IMR-90 (cell line): ENCODE data around the gene PDGFA. TPM values are rescaled to one million over a fixed set of nuclear protein-coding genes. Genes with fewer than 3 reads are reported as not detected.

ENCODE experiments used
- ATAC-seq: fragments of 200-7000 bp; cut with Tn5 transposase; 2 replicates; pipeline ENCODE4 v1.9.1; 2020; ENCODE audit warnings: low read depth, mild to moderate bottlenecking, moderate library complexity
- BruUV-seq: library from RNA; stranded (reverse); fragments of 400-500 nt; replicated peaks from 2 replicates; lab custom pipeline; 2021; lab: Mats Ljungman, UMichigan
- CTCF ChIA-PET: fragments of 300-600 bp; formaldehyde crosslinking; extraction: SDS; loops from one replicate; lab custom pipeline; 2021; ENCODE audit warnings: antibody characterized with exemption; lab: Yijun Ruan, JAX
- POLR2A ChIA-PET: fragments of 300-600 bp; sonication (Branson Sonifier 250); formaldehyde crosslinking; loops from one replicate; lab custom pipeline; 2022; ENCODE audit warnings: antibody characterized with exemption; ENCODE audit not compliant: unreplicated experiment; lab: Charles Lee
- DNase-seq: peaks from one replicate; pipeline ENCODE4 v3.0.0; 2013
- H2AFZ ChIP-seq: replicated peaks from 2 replicates; pipeline ENCODE3; 2013; ENCODE audit warnings: low read length, mild to moderate bottlenecking; ENCODE audit not compliant: poor library complexity
- H2AK5ac ChIP-seq: 2 replicates; pipeline ENCODE4 v1.6.1; 2013; ENCODE audit warnings: low read depth, low read length, inconsistent platforms
- H2AK9ac ChIP-seq: replicated peaks from 2 replicates; pipeline ENCODE3; 2013; ENCODE audit warnings: mild to moderate bottlenecking, low read depth, low read length, moderate library complexity; ENCODE audit not compliant: poor library complexity
- H2BK120ac ChIP-seq: 2 replicates; pipeline ENCODE4 v1.6.1; 2013; ENCODE audit warnings: low read depth, low read length, inconsistent platforms
- H2BK15ac ChIP-seq: 3 replicates; pipeline ENCODE4 v1.6.1; 2013; ENCODE audit warnings: low read depth, low read length, inconsistent platforms
- H2BK20ac ChIP-seq: 2 replicates; pipeline ENCODE4 v1.6.1; 2013; ENCODE audit warnings: low read depth, mild to moderate bottlenecking, inconsistent platforms, low read length, moderate library complexity
- H2BK5ac ChIP-seq: 2 replicates; pipeline ENCODE4 v1.6.1; 2013; ENCODE audit warnings: mild to moderate bottlenecking, low read depth, low read length, inconsistent platforms; ENCODE audit not compliant: poor library complexity, severe bottlenecking
- H3K14ac ChIP-seq: replicated peaks from 2 replicates; pipeline ENCODE4 v1.6.1; 2013; ENCODE audit warnings: low read depth, low read length, inconsistent platforms
- H3K18ac ChIP-seq: 2 replicates; pipeline ENCODE4 v1.6.1; 2013; ENCODE audit warnings: low read depth, low read length, control low read depth
- H3K23ac ChIP-seq: 2 replicates; pipeline ENCODE4 v1.6.1; 2013; ENCODE audit warnings: low read depth, low read length, inconsistent platforms
- H3K27ac ChIP-seq: 2 replicates; pipeline ENCODE4 v1.5.1; 2013; ENCODE audit warnings: mild to moderate bottlenecking, control low read depth, low read length; ENCODE audit not compliant: insufficient read depth
- H3K27me3 ChIP-seq: 2 replicates; pipeline ENCODE4 v1.6.1; 2013; ENCODE audit warnings: low read length; ENCODE audit not compliant: control insufficient read depth, insufficient read depth
- H3K36me3 ChIP-seq: 2 replicates; pipeline ENCODE4 v1.6.1; 2013; ENCODE audit warnings: low read length, mixed read lengths; ENCODE audit not compliant: control insufficient read depth, insufficient read depth
- H3K4ac ChIP-seq: 2 replicates; pipeline ENCODE4 v1.6.1; 2013; ENCODE audit warnings: low read depth, low read length, inconsistent platforms
- H3K4me1 ChIP-seq: 2 replicates; pipeline ENCODE4 v1.6.1; 2013; ENCODE audit warnings: low read length, mixed read lengths; ENCODE audit not compliant: control insufficient read depth, insufficient read depth
- H3K4me2 ChIP-seq: 2 replicates; pipeline ENCODE4 v1.6.1; 2013; ENCODE audit warnings: low read depth, mild to moderate bottlenecking, control low read depth, low read length, moderate library complexity
- H3K4me3 ChIP-seq: 2 replicates; pipeline ENCODE4 v1.5.1; 2013; ENCODE audit warnings: low read depth, mild to moderate bottlenecking, control low read depth, low read length, moderate library complexity; ENCODE audit not compliant: insufficient read depth
- H3K56ac ChIP-seq: 2 replicates; pipeline ENCODE4 v1.6.1; 2013; ENCODE audit warnings: low read length, inconsistent platforms; ENCODE audit not compliant: insufficient read depth; ENCODE audit errors: extremely low read depth
- H3K79me1 ChIP-seq, 2 experiments: 2 replicates each; pipeline ENCODE4 v1.6.1; 2013; ENCODE audit warnings: low read length in 2 of 2, inconsistent platforms in 1 of 2, low read depth in 1 of 2
- H3K9ac ChIP-seq: 2 replicates; pipeline ENCODE4 v1.6.1; 2013; ENCODE audit warnings: low read depth, low read length, control low read depth
- H3K9me1 ChIP-seq: 2 replicates; pipeline ENCODE4 v1.6.1; 2013; ENCODE audit warnings: low read length, inconsistent platforms; ENCODE audit not compliant: insufficient read depth
- H3K9me3 ChIP-seq: 2 replicates; pipeline ENCODE4 v1.6.1; 2013; ENCODE audit warnings: low read length; ENCODE audit not compliant: control insufficient read depth, insufficient read depth
- H4K20me1 ChIP-seq: 2 replicates; pipeline ENCODE4 v1.6.1; 2013; ENCODE audit warnings: low read length, inconsistent platforms; ENCODE audit not compliant: insufficient read depth
- H4K5ac ChIP-seq: 2 replicates; pipeline ENCODE4 v1.6.1; 2013; ENCODE audit warnings: mild to moderate bottlenecking, low read depth, low read length, control low read depth
- H4K8ac ChIP-seq, 2 experiments: 2 replicates each; pipeline ENCODE4 v1.6.1; 2013; ENCODE audit warnings: low read depth in 2 of 2, low read length in 2 of 2, control low read depth in 1 of 2, inconsistent platforms in 1 of 2
- H4K91ac ChIP-seq: 2 replicates; pipeline ENCODE4 v1.6.1; 2013; ENCODE audit warnings: low read depth, low read length, inconsistent platforms; ENCODE audit not compliant: insufficient read depth
- BHLHE40 ChIP-seq: fragments of 150-350 bp; IDR thresholded peaks from 2 replicates; pipeline ENCODE4 v1.6.1; 2016; ENCODE audit warnings: mild to moderate bottlenecking, low read depth, low read length
- CEBPB ChIP-seq: IDR thresholded peaks from 2 replicates; pipeline ENCODE4 v1.6.1; 2012; ENCODE audit warnings: low read depth, low read length, improper control_type of control experiment
- CHD1 ChIP-seq: IDR thresholded peaks from 2 replicates; pipeline ENCODE4 v1.6.1; 2012; ENCODE audit warnings: low read depth, low read length, improper control_type of control experiment
- CTCF ChIP-seq: conservative IDR thresholded peaks from 2 replicates; pipeline ENCODE4 v1.5.1; 2012; ENCODE audit warnings: mild to moderate bottlenecking, low read depth, low read length, improper control_type of control experiment
- ELK1 ChIP-seq: fragments of 150-350 bp; IDR thresholded peaks from 2 replicates; pipeline ENCODE4 v1.6.1; 2016; ENCODE audit warnings: low read depth, mild to moderate bottlenecking, low read length, moderate library complexity, borderline replicate concordance
- FOS ChIP-seq: fragments of 150-350 bp; IDR thresholded peaks from 2 replicates; pipeline ENCODE4 v1.6.1; 2016; ENCODE audit warnings: low read depth, low read length
- MAFK ChIP-seq: IDR thresholded peaks from 2 replicates; pipeline ENCODE4 v1.6.1; 2012; ENCODE audit warnings: low read depth, low read length, improper control_type of control experiment
- MAZ ChIP-seq: IDR thresholded peaks from 2 replicates; pipeline ENCODE4 v1.6.1; 2012; ENCODE audit warnings: low read depth, mild to moderate bottlenecking, low read length, improper control_type of control experiment, moderate library complexity, borderline replicate concordance
- MXI1 ChIP-seq: IDR thresholded peaks from 2 replicates; pipeline ENCODE4 v1.6.1; 2012; ENCODE audit warnings: low read depth, mild to moderate bottlenecking, low read length, moderate library complexity, borderline replicate concordance
- NFE2L2 ChIP-seq: fragments of 150-350 bp; IDR thresholded peaks from 2 replicates; pipeline ENCODE4 v1.6.1; 2016; ENCODE audit warnings: low read depth, mild to moderate bottlenecking, low read length
- POLR2A ChIP-seq: IDR thresholded peaks from 2 replicates; pipeline ENCODE4 v1.6.1; 2012; ENCODE audit warnings: mild to moderate bottlenecking, low read depth, low read length
- RAD21 ChIP-seq: IDR thresholded peaks from 2 replicates; pipeline ENCODE4 v1.6.1; 2012; ENCODE audit warnings: low read length, improper control_type of control experiment
- RCOR1 ChIP-seq: IDR thresholded peaks from 2 replicates; pipeline ENCODE4 v1.6.1; 2012; ENCODE audit warnings: mild to moderate bottlenecking, low read length, improper control_type of control experiment; ENCODE audit not compliant: insufficient replicate concordance
- RFX5 ChIP-seq: IDR thresholded peaks from 2 replicates; pipeline ENCODE4 v1.8.0; 2012; ENCODE audit warnings: low read depth, mild to moderate bottlenecking, low read length, moderate library complexity
- USF2 ChIP-seq: fragments of 150-350 bp; IDR thresholded peaks from 2 replicates; pipeline ENCODE4 v1.6.1; 2017; ENCODE audit warnings: mild to moderate bottlenecking, antibody characterized with exemption, low read length, low read depth
- WGBS, 2 experiments: methylation state at CpG; one replicate each; pipeline versions ENCODE4 v1.1.5 to v1.1.7; 2013; ENCODE audit warnings: missing lambda C conversion rate in 2 of 2; ENCODE audit not compliant: insufficient read length in 1 of 2; ENCODE audit errors: extremely low coverage in 2 of 2; 5-methylcytosine and 5-hydroxymethylcytosine counted together
- dilution Hi-C: fragments of 300-500 bp; cut with HindIII; formaldehyde crosslinking; loops from one replicate; pipeline ENCODE4 v1.14.3; 2018; ENCODE audit warnings: low sequenced_read_pairs; ENCODE audit not compliant: unreplicated experiment
- in situ Hi-C: fragments of 300-500 bp; cut with MboI; formaldehyde crosslinking; loops from 3 replicates; pipeline ENCODE4 v1.14.3; 2019; ENCODE audit warnings: low sequenced_read_pairs, inconsistent platforms, mixed read lengths
- intact Hi-C: fragments of 100-400 bp; cut with micrococcal nuclease; formaldehyde crosslinking; loops from 2 replicates; pipeline ENCODE4 v1.10.0; 2022
- polyA plus RNA-seq, 3 experiments: library from polyadenylated mRNA; depleted of rRNA; stranded (reverse); fragments of >200 nt; gene quantifications; 2 replicates each; pipeline ENCODE4 v1.2.3, GENCODE V29; 2012; ENCODE audit warnings: low replicate concordance in 1 of 3
- total RNA-seq: library from RNA; depleted of rRNA; stranded (reverse); fragments of >200 nt; gene quantifications from 2 replicates; pipeline ENCODE4 v1.2.3, GENCODE V29; 2012

The PDGFA gene
- total and polyA plus RNA-seq, 2 of the 4 experiments (the other 2 are of a cell fraction): 3.3 to 3.8 TPM

DNA sequence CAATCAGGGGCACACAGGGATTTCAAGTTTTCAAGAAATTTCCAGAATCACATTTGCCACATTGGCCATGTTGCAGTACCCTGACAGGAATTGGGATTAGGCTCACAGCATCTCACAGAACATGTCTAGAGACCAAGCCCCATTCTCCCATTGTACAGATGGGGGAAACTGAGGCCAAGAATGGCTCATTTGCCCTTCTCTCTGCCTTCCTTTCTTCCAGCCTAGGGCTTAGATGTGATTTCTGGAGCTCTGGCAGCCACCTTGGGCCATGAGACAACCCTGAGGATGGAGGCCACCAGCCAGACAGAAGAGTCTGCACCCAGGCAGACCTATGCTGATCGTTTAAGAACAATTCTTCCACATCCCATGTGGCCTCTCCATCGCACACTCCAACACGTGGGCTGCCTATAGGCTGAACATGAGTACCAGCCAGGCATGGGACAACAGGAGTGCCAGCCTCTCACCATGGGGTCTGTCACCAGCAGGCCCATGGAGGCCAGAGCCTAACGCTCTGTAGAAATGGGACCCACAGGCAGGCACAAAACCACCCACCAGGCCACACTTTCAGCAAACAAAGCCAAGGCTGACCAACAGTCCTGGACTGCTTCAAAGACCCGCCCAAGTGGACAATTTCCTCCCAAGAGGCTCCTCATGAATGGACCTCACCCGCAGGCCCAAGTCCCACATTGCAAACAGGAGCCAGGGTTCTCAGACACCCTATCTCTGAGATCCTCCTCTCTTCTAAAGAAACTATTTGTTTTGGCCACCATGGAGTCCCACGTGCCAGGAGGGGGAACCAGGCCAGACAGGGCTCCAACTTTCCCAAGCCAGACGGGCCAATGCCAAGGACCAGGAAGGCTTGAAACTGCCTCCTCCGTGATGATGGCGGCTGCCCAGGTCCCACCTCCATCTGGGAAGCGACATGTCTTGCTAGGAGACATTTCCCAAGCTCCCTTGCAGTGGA lies 20.7 kb downstream of the PDGFA start:
- H3K18ac ChIP-seq: no peak overlapping the region
- intact Hi-C loops (no loop called here), dilution Hi-C loops (no loop called here), in situ Hi-C loops (no loop called here)
- H3K56ac ChIP-seq: no peak overlapping the region
- H3K23ac ChIP-seq: no peak overlapping the region
- no peak overlapping the region for H2BK20ac ChIP-seq
- no peak overlapping the region for H3K27ac ChIP-seq
- H3K9me3 ChIP-seq: no peaks in the 10 kb centered on the region; the same call in 1 of the 2 replicates
- H2BK5ac ChIP-seq: no peak overlapping the region
- H4K20me1 ChIP-seq: no peaks in the 10 kb centered on the region; the same call in 1 of the 2 replicates
- no peak overlapping the region for H2AFZ ChIP-seq
- no peak overlapping the region for H2BK120ac ChIP-seq
- WGBS, 2 experiments: 100% methylated on average over 3 of the region's 11 CpGs; no CpG with 5 or more reads in 1 of the 2 experiments
- no peak overlapping the region for H2BK15ac ChIP-seq
- ChIA-PET CTCF (no interaction called here), POLR2A (no interaction called here)
- no peaks in the 10 kb centered on the region for H3K27me3 ChIP-seq
- H4K5ac ChIP-seq: no peak overlapping the region
- peak overlapping the region; percentile 37 for H2AK9ac ChIP-seq
- H4K8ac ChIP-seq: no peak overlapping the region
- no peak overlapping the region for H3K4me2 ChIP-seq
- BruUV-seq: no TSS peak
- no peaks in the 10 kb centered on the region for H3K79me1 ChIP-seq
- H4K91ac ChIP-seq: no peak overlapping the region
- ATAC-seq: no peak
- no peaks in the 10 kb centered on the region for H3K9me1 ChIP-seq
- no peak overlapping the region for H2AK5ac ChIP-seq
- no peaks in the 10 kb centered on the region for H3K4me1 ChIP-seq
- peaks cover 7% of the 10 kb centered on the region for H3K36me3 ChIP-seq
- no peak overlapping the region for H3K9ac ChIP-seq
- no peak overlapping the region for H3K4ac ChIP-seq
- no peak for DNase-seq
- H3K4me3 ChIP-seq: no peak overlapping the region
- no peak overlapping the region for H3K14ac ChIP-seq
- TF ChIP-seq FOS: no peak
- no peak for TF ChIP-seq CTCF
- no peak for TF ChIP-seq USF2
- no peak for TF ChIP-seq POLR2A
- TF ChIP-seq RFX5: no peak
- no peak for TF ChIP-seq NFE2L2
- TF ChIP-seq BHLHE40: no peak
- TF ChIP-seq CEBPB: no peak
- no peak for TF ChIP-seq CHD1
- TF ChIP-seq MAFK: no peak
- TF ChIP-seq RCOR1: no peak
- no peak for TF ChIP-seq MAZ
- no peak for TF ChIP-seq RAD21
- TF ChIP-seq MXI1: no peak
- TF ChIP-seq ELK1: no peak
